Gastrocnemius medialis (tissue), 4 donors: ENCODE data around the gene PLAAT4. TPM values are rescaled to one million over a fixed set of nuclear protein-coding genes. Genes with fewer than 3 reads are reported as not detected.
"Not testable (repeated sequence)": the region's sequence is repeated elsewhere in the genome, so short reads cannot be mapped to it uniquely, and the experiment has no call there.

Experiments used
- ATAC-seq, 2 donors: fragments of 150-250 bp; one replicate each; pipeline ENCODE4 v1.9.1; 2016
- DNase-seq, 2 donors: peaks; one replicate each; pipeline ENCODE4 v3.0.0-alpha.2; 2019
- H3K27ac ChIP-seq, 4 donors: fragments of 200-600 bp; sonication (generic); 1 replicate in 1 of 4; 2 replicates in 3 of 4; pipeline ENCODE4 v1.5.1; 2016 to 2018; ENCODE audit warnings: mild to moderate bottlenecking in 2 of 4, moderate library complexity in 1 of 4
- H3K27me3 ChIP-seq, 3 donors: fragments of 200-600 bp; sonication (generic) in 2 of 3; 1 replicate in 1 of 3; 2 replicates in 2 of 3; pipeline versions ENCODE4 v1.5.1 to v1.6.0; 2016 to 2019; ENCODE audit warnings: mild to moderate bottlenecking in 1 of 3, moderate library complexity in 1 of 3
- H3K36me3 ChIP-seq, 2 donors: fragments of 200-600 bp; sonication (generic) in 1 of 2; one replicate each; pipeline ENCODE4 v1.5.1; 2017 to 2018
- H3K4me1 ChIP-seq, 2 donors: fragments of 200-600 bp; sonication (generic) in 1 of 2; one replicate each; pipeline ENCODE4 v1.5.1; 2016 to 2017; ENCODE audit warnings: mild to moderate bottlenecking in 2 of 2
- H3K4me3 ChIP-seq, 4 donors: fragments of 200-600 bp; sonication (generic) in 3 of 4; 1 replicate in 1 of 4; 2 replicates in 3 of 4; pipeline ENCODE4 v1.5.1; 2016 to 2019; ENCODE audit warnings: mild to moderate bottlenecking in 2 of 4
- H3K9me3 ChIP-seq, 3 donors: fragments of 200-600 bp; sonication (generic) in 2 of 3; 1 replicate in 1 of 3; 2 replicates in 2 of 3; pipeline ENCODE4 v1.5.1; 2016 to 2019
- POLR2A ChIP-seq, 2 donors: fragments of 450-650 bp; IDR thresholded peaks; one replicate each; pipeline ENCODE4 v1.6.1; 2017; ENCODE audit warnings: antibody characterized with exemption in 2 of 2, mild to moderate bottlenecking in 2 of 2, moderate library complexity in 2 of 2
- in situ Hi-C, 4 donors: fragments of 200-750 bp; cut with MboI; loops; one replicate each; pipeline versions ENCODE4 v1.15.0 to v1.8.0; 2017; ENCODE audit warnings: low sequenced_read_pairs in 4 of 4
- intact Hi-C: fragments of 100-400 bp; cut with DNase I; formaldehyde crosslinking; loops from one replicate; pipeline ENCODE4 v1.15.1; 2023; ENCODE audit warnings: low total_unique reads
- total RNA-seq, 4 donors: library from RNA; depleted of rRNA; stranded (reverse); fragments of >200 nt; gene quantifications; one replicate each; pipeline versions ENCODE4 v1.1.0 to v1.2.3, GENCODE V29; 2016
- TF ChIP-seq, protein P1 (sequence below), 5 experiments: fragments of 450-650 bp in 3 of 5; fragments of 200-600 bp in 2 of 5; sonication (generic) in 2 of 5; IDR thresholded peaks in 4 of 5; conservative IDR thresholded peaks in 1 of 5; 1 replicate in 4 of 5; 2 replicates in 1 of 5; pipeline ENCODE4 v1.5.1; 2016 to 2019; ENCODE audit warnings: antibody characterized with exemption in 5 of 5, mild to moderate bottlenecking in 3 of 5, moderate library complexity in 3 of 5

PLAAT4 gene
- total RNA-seq, 4 donors from 2014 or later, result 3.1 to 13.2 (median 5.8) TPM

GRCh38 chr11:63518548-63518947 is 18.1 kb upstream of the PLAAT4 start:
- Histone ChIP-seq H3K4me3 (no peak overlapping the region), H3K9me3 (peaks cover 0 to 6% (median 0%) of the 10 kb centered on the region in 3 donors), H3K27ac (no peak overlapping the region), H3K27me3 (no peaks in the 10 kb centered on the region), H3K36me3 (no peaks in the 10 kb centered on the region), H3K4me1 (no peaks in the 10 kb centered on the region)
- no peak for DNase-seq
- no peak for ATAC-seq
- intact Hi-C loops, result no loop called here
- TF ChIP-seq, protein P1, sequence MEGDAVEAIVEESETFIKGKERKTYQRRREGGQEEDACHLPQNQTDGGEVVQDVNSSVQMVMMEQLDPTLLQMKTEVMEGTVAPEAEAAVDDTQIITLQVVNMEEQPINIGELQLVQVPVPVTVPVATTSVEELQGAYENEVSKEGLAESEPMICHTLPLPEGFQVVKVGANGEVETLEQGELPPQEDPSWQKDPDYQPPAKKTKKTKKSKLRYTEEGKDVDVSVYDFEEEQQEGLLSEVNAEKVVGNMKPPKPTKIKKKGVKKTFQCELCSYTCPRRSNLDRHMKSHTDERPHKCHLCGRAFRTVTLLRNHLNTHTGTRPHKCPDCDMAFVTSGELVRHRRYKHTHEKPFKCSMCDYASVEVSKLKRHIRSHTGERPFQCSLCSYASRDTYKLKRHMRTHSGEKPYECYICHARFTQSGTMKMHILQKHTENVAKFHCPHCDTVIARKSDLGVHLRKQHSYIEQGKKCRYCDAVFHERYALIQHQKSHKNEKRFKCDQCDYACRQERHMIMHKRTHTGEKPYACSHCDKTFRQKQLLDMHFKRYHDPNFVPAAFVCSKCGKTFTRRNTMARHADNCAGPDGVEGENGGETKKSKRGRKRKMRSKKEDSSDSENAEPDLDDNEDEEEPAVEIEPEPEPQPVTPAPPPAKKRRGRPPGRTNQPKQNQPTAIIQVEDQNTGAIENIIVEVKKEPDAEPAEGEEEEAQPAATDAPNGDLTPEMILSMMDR (IDR thresholded peaks at IDR 0.05 in 4 of 5, conservative IDR thresholded peaks at IDR 0.05 in 1 of 5), result no peak
- no peak for TF ChIP-seq POLR2A (IDR thresholded peaks at IDR 0.05)
- in situ Hi-C loops, result no loop called here

GRCh38 chr11:63520606-63521170 is 15.9 kb upstream of the PLAAT4 start:
- Histone ChIP-seq H3K27ac (no peak overlapping the region), H3K9me3 (peaks cover 0 to 6% (median 0%) of the 10 kb centered on the region in 3 donors), H3K4me1 (no peaks in the 10 kb centered on the region), H3K36me3 (no peaks in the 10 kb centered on the region), H3K27me3 (no peaks in the 10 kb centered on the region), H3K4me3 (no peak overlapping the region)
- no peak for ATAC-seq
- intact Hi-C loops, result no loop called here
- in situ Hi-C loops, result no loop called here
- DNase-seq, result no peak
- no peak for TF ChIP-seq POLR2A (IDR thresholded peaks at IDR 0.05)
- TF ChIP-seq, protein P1 (IDR thresholded peaks at IDR 0.05 in 4 of 5, conservative IDR thresholded peaks at IDR 0.05 in 1 of 5), result no peak

DNA sequence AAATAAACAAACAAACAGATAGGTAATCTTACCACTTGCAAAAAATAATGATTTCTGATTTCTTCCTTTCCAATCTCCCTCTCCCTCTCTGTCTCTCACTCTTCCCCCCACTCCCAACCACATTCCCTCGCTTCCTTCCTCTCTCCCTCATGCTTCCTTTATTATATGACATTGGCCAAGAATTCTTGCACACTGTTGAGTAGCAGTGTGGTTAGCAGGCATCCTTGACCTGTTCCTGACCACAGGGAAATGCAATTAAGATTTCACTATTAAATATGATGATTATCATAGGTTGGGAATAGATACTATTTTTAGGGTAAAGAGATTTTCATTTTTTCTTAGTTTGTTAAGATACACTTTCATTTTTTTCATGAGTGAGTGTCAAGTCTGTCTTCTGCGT is 14.7 kb upstream of the PLAAT4 start:
- Histone ChIP-seq H3K4me3 (no peak overlapping the region), H3K27me3 (no peaks in the 10 kb centered on the region), H3K36me3 (no peaks in the 10 kb centered on the region), H3K4me1 (no peaks in the 10 kb centered on the region), H3K27ac (no peak overlapping the region), H3K9me3 (peaks cover 0 to 6% (median 0%) of the 10 kb centered on the region in 3 donors)
- in situ Hi-C loops (no loop called here), intact Hi-C loops (no loop called here)
- ATAC-seq (no peak), DNase-seq (no peak)
- no peak for TF ChIP-seq POLR2A (IDR thresholded peaks at IDR 0.05)
- TF ChIP-seq, protein P1 (IDR thresholded peaks at IDR 0.05 in 4 of 5, conservative IDR thresholded peaks at IDR 0.05 in 1 of 5), result no peak

GRCh38 chr11:63523151-63523550 is 13.5 kb upstream of the PLAAT4 start:
- Histone ChIP-seq H3K4me1 (no peaks in the 10 kb centered on the region), H3K9me3 (peaks cover 0 to 6% (median 0%) of the 10 kb centered on the region in 3 donors), H3K27me3 (no peaks in the 10 kb centered on the region), H3K4me3 (no peak overlapping the region), H3K36me3 (no peaks in the 10 kb centered on the region), H3K27ac (no peak overlapping the region)
- intact Hi-C loops, result no loop called here
- ATAC-seq (no peak), DNase-seq (no peak)
- in situ Hi-C loops, result no loop called here
- TF ChIP-seq, protein P1 (IDR thresholded peaks at IDR 0.05 in 4 of 5, conservative IDR thresholded peaks at IDR 0.05 in 1 of 5), result no peak
- no peak for TF ChIP-seq POLR2A (IDR thresholded peaks at IDR 0.05)

- DNase-seq, result no peak
- no peak overlapping the region for H3K4me3 ChIP-seq
- no peaks in the 10 kb centered on the region for H3K36me3 ChIP-seq
- no peaks in the 10 kb centered on the region for H3K4me1 ChIP-seq
- peaks cover 0 to 2% (median 0%) of the 10 kb centered on the region in 3 donors for H3K9me3 ChIP-seq
- in situ Hi-C loops, result no loop called here
- no peaks in the 10 kb centered on the region for H3K27me3 ChIP-seq
- intact Hi-C loops, result no loop called here
- no peak for TF ChIP-seq POLR2A (IDR thresholded peaks at IDR 0.05)
- TF ChIP-seq, protein P1 (IDR thresholded peaks at IDR 0.05 in 4 of 5, conservative IDR thresholded peaks at IDR 0.05 in 1 of 5), result no peak
- H3K27ac ChIP-seq, result no peak overlapping the region
- ATAC-seq, result no peak
Measured at GRCh38 chr11:63527667-63528066, 8.9 kb upstream of the PLAAT4 start.

GRCh38 chr11:63528156-63528555 is 8.5 kb upstream of the PLAAT4 start:
- in situ Hi-C loops, ATAC-seq: not testable (repeated sequence)

DNA sequence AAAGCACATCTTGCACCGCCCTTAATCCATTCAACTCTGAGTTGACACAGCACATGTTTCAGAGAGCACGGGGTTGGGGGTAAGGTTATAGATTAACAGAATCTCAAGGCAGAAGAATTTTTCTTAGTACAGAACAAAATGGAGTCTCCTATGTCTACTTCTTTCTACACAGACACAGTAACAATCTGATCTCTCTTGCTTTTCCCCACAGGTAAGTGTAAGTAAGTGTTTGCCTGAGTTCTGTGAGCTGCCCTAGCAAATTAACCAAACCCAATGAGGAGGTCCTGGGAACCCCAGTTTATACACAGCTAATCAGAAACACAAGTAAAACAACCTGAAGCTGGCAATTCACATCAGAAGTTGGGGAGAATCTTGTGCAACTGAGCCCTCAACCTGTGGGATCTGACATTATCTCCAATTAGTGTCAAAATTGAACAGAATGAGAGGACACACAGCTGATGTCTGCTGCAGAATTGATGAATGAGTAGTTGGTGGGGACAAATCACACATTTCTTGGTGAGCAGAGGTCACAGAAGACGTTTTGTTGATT is 7.8 kb upstream of the PLAAT4 start:
- H3K9me3 ChIP-seq, intact Hi-C loops, H3K4me1 ChIP-seq, ATAC-seq, H3K27ac ChIP-seq, H3K27me3 ChIP-seq, H3K36me3 ChIP-seq, DNase-seq, in situ Hi-C loops, H3K4me3 ChIP-seq: not testable (repeated sequence)

More at GRCh38 chr11:63528156-63528555, 8.5 kb upstream of the PLAAT4 start:
- DNase-seq, H3K9me3 ChIP-seq, H3K27me3 ChIP-seq, H3K27ac ChIP-seq, H3K36me3 ChIP-seq, H3K4me3 ChIP-seq, intact Hi-C loops, H3K4me1 ChIP-seq: not testable (repeated sequence)
